Spleen (tissue), 7 donors: ENCODE measurements around the gene DCTPP1.

ENCODE experiments used
- POLR2AphosphoS5 ChIP-seq, 3 donors: sonication (generic); formaldehyde crosslinking; IDR thresholded peaks; one replicate each; pipeline ENCODE4 v1.5.1; 2017; ENCODE audit warnings: antibody characterized with exemption in 3 of 3
- TF ChIP-seq, protein P1 (sequence below), 11 experiments: fragments of 200-600 bp in 7 of 11; fragments of 450-650 bp in 4 of 11; sonication (generic) in 4 of 11; IDR thresholded peaks in 8 of 11; conservative IDR thresholded peaks in 3 of 11; 1 replicate in 7 of 11; 2 replicates in 4 of 11; pipeline versions ENCODE4 v1.4.0 to v1.8.0; 2016 to 2021; ENCODE audit warnings: antibody characterized with exemption in 11 of 11, inconsistent platforms in 4 of 11, mild to moderate bottlenecking in 1 of 11
- donor health status: DM: no; HTN: no; CAD: no; lungs with moderate emphysema.
- donor health status: DM: no; HTN: no; CAD: no.
- donor health status: DM: no; HTN: no; CAD: no.

- TF ChIP-seq, protein P1, sequence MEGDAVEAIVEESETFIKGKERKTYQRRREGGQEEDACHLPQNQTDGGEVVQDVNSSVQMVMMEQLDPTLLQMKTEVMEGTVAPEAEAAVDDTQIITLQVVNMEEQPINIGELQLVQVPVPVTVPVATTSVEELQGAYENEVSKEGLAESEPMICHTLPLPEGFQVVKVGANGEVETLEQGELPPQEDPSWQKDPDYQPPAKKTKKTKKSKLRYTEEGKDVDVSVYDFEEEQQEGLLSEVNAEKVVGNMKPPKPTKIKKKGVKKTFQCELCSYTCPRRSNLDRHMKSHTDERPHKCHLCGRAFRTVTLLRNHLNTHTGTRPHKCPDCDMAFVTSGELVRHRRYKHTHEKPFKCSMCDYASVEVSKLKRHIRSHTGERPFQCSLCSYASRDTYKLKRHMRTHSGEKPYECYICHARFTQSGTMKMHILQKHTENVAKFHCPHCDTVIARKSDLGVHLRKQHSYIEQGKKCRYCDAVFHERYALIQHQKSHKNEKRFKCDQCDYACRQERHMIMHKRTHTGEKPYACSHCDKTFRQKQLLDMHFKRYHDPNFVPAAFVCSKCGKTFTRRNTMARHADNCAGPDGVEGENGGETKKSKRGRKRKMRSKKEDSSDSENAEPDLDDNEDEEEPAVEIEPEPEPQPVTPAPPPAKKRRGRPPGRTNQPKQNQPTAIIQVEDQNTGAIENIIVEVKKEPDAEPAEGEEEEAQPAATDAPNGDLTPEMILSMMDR (IDR thresholded peaks at IDR 0.05 in 8 of 11, conservative IDR thresholded peaks at IDR 0.05 in 3 of 11): no peak
- no peak for TF ChIP-seq POLR2AphosphoS5 (IDR thresholded peaks at IDR 0.05)
These were observed 10.0 kb upstream of the DCTPP1 start for GRCh38 chr16:30439720-30440348.
